HEK293 (cell line): ENCODE data around the gene COPS3.
A peak's percentile ranks its signal among the peaks of the same experiment; 100 is the strongest.

Experiments used
- CTCF ChIA-PET: fragments of 350-600 bp; formaldehyde crosslinking; extraction: SDS; loops from one replicate; lab custom pipeline; 2021; ENCODE audit warnings: antibody characterized with exemption; lab: Yijun Ruan, JAX
- POLR2A ChIA-PET: fragments of 300-600 bp; formaldehyde crosslinking; extraction: SDS; loops from one replicate; lab custom pipeline; 2020; ENCODE audit warnings: antibody characterized with exemption, inconsistent platforms; lab: Yijun Ruan, JAX
- H3K27ac ChIP-seq: fragments of 200-500 bp; sonication (Bioruptor generic); 2 replicates; pipeline ENCODE4 v1.5.1; 2014; ENCODE audit warnings: low read depth, low read length, control low read depth, inconsistent platforms; ENCODE audit errors: extremely low read depth
- H3K36me3 ChIP-seq, 2 experiments: fragments of 200-500 bp in 1 of 2; sonication (Bioruptor generic) in 1 of 2; 1 replicate in 1 of 2; 2 replicates in 1 of 2; pipeline ENCODE4 v1.5.1; 2014 to 2017; ENCODE audit warnings: inconsistent platforms in 2 of 2, low read length in 2 of 2; ENCODE audit not compliant: control insufficient read depth in 2 of 2, insufficient read depth in 1 of 2
- H3K4me1 ChIP-seq: fragments of 200-500 bp; sonication (Bioruptor generic); 2 replicates; pipeline ENCODE4 v1.5.1; 2014; ENCODE audit warnings: mild to moderate bottlenecking, low read length, inconsistent platforms; ENCODE audit not compliant: control insufficient read depth, insufficient read depth
- H3K4me3 ChIP-seq: 2 replicates; pipeline ENCODE4 v1.5.1; 2011; ENCODE audit warnings: low read depth, mild to moderate bottlenecking, control low read depth, low read length, moderate library complexity
- H3K9me3 ChIP-seq: fragments of 200-500 bp; sonication (Bioruptor generic); 2 replicates; pipeline ENCODE4 v1.5.1; 2014; ENCODE audit warnings: low read depth, low read length, inconsistent platforms; ENCODE audit not compliant: control insufficient read depth, insufficient read depth
- GFI1B ChIP-seq: fragments of 450-650 bp; formaldehyde crosslinking; IDR thresholded peaks from 2 replicates; pipeline ENCODE4 v1.5.1; 2016; ENCODE audit warnings: missing biosample characterization, missing genetic modification characterization
- GLI4 ChIP-seq: fragments of 450-650 bp; formaldehyde crosslinking; IDR thresholded peaks from 2 replicates; pipeline ENCODE4 v1.5.1; 2016; ENCODE audit warnings: missing biosample characterization, missing genetic modification characterization
- HOXA7 ChIP-seq: sonication (generic); formaldehyde crosslinking; IDR thresholded peaks from 2 replicates; pipeline ENCODE4 v1.8.1; 2022; ENCODE audit warnings: missing genetic modification reagents, borderline replicate concordance
- HOXC10 ChIP-seq: sonication (generic); formaldehyde crosslinking; IDR thresholded peaks from 2 replicates; pipeline ENCODE4 v1.8.1; 2023; ENCODE audit warnings: mild to moderate bottlenecking, missing genetic modification reagents
- IKZF3 ChIP-seq: fragments of 450-650 bp; IDR thresholded peaks from 2 replicates; pipeline ENCODE4 v1.5.0; 2018; ENCODE audit warnings: missing biosample characterization, mild to moderate bottlenecking, missing genetic modification characterization, moderate library complexity
- KLF16 ChIP-seq: fragments of 450-650 bp; formaldehyde crosslinking; IDR thresholded peaks from 2 replicates; pipeline ENCODE4 v1.5.1; 2017; ENCODE audit warnings: missing biosample characterization, missing genetic modification characterization
- PATZ1 ChIP-seq: fragments of 450-650 bp; formaldehyde crosslinking; IDR thresholded peaks from 2 replicates; pipeline ENCODE4 v1.5.1; 2016; ENCODE audit warnings: missing biosample characterization, missing genetic modification characterization
- PRDM1 ChIP-seq: fragments of 450-650 bp; formaldehyde crosslinking; IDR thresholded peaks from 2 replicates; pipeline ENCODE4; 2016; ENCODE audit warnings: missing biosample characterization, missing genetic modification characterization
- YY1 ChIP-seq: fragments of 450-650 bp; formaldehyde crosslinking; IDR thresholded peaks from 2 replicates; pipeline ENCODE4 v1.5.1; 2018; ENCODE audit warnings: missing biosample characterization, missing genetic modification characterization
- ZNF24 ChIP-seq: fragments of 450-650 bp; formaldehyde crosslinking; IDR thresholded peaks from 2 replicates; pipeline ENCODE4 v1.5.1; 2016; ENCODE audit warnings: missing biosample characterization, missing genetic modification characterization
- ZNF266 ChIP-seq: fragments of 450-650 bp; formaldehyde crosslinking; IDR thresholded peaks from 2 replicates; pipeline ENCODE4 v1.5.1; 2016; ENCODE audit warnings: missing biosample characterization, missing genetic modification characterization, low read depth
- ZNF280C ChIP-seq: fragments of 450-650 bp; formaldehyde crosslinking; IDR thresholded peaks from 2 replicates; pipeline ENCODE4 v1.5.1; 2016; ENCODE audit warnings: missing biosample characterization, missing genetic modification characterization
- ZNF335 ChIP-seq: fragments of 450-650 bp; formaldehyde crosslinking; conservative IDR thresholded peaks from 2 replicates; pipeline ENCODE4 v1.5.1; 2016; ENCODE audit warnings: missing biosample characterization, missing genetic modification characterization
- ZNF341 ChIP-seq: fragments of 450-650 bp; formaldehyde crosslinking; IDR thresholded peaks from 2 replicates; pipeline ENCODE4; 2016; ENCODE audit warnings: low read depth, missing biosample characterization, missing genetic modification characterization
- ZNF354C ChIP-seq: fragments of 450-650 bp; formaldehyde crosslinking; IDR thresholded peaks from 2 replicates; pipeline ENCODE4 v1.5.1; 2016; ENCODE audit warnings: missing biosample characterization, missing genetic modification characterization, low read depth, borderline replicate concordance
- ZNF366 ChIP-seq: fragments of 450-650 bp; formaldehyde crosslinking; conservative IDR thresholded peaks from 2 replicates; pipeline ENCODE4 v1.5.1; 2016; ENCODE audit warnings: missing biosample characterization, missing genetic modification characterization
- ZNF449 ChIP-seq: fragments of 450-650 bp; formaldehyde crosslinking; IDR thresholded peaks from 2 replicates; pipeline ENCODE4 v1.5.1; 2017; ENCODE audit warnings: missing biosample characterization, mild to moderate bottlenecking, missing genetic modification characterization, moderate library complexity
- ZNF530 ChIP-seq: fragments of 450-650 bp; formaldehyde crosslinking; IDR thresholded peaks from 2 replicates; pipeline ENCODE4 v1.5.1; 2016; ENCODE audit warnings: low read depth, missing biosample characterization, missing genetic modification characterization
- ZNF544 ChIP-seq: fragments of 450-650 bp; formaldehyde crosslinking; IDR thresholded peaks from 2 replicates; pipeline ENCODE4 v1.5.0; 2017; ENCODE audit warnings: missing biosample characterization, missing genetic modification characterization
- ZNF580 ChIP-seq: fragments of 450-650 bp; formaldehyde crosslinking; IDR thresholded peaks from 2 replicates; pipeline ENCODE4 v1.5.1; 2016; ENCODE audit warnings: missing biosample characterization, missing genetic modification characterization
- ZNF621 ChIP-seq: fragments of 450-650 bp; formaldehyde crosslinking; IDR thresholded peaks from 2 replicates; pipeline ENCODE4 v1.5.1; 2017; ENCODE audit warnings: missing biosample characterization, missing genetic modification characterization
- ZNF623 ChIP-seq: fragments of 450-650 bp; formaldehyde crosslinking; IDR thresholded peaks from 2 replicates; pipeline ENCODE4 v1.5.1; 2016; ENCODE audit warnings: missing biosample characterization, missing genetic modification characterization
- ZNF629 ChIP-seq: fragments of 450-650 bp; formaldehyde crosslinking; IDR thresholded peaks from 2 replicates; pipeline ENCODE4 v1.5.1; 2017; ENCODE audit warnings: missing biosample characterization, missing genetic modification characterization
- ZNF660 ChIP-seq: fragments of 450-650 bp; IDR thresholded peaks from 2 replicates; pipeline ENCODE4 v1.5.1; 2018; ENCODE audit warnings: missing biosample characterization, mild to moderate bottlenecking, missing genetic modification characterization
- ZNF670 ChIP-seq: fragments of 450-650 bp; formaldehyde crosslinking; IDR thresholded peaks from 2 replicates; pipeline ENCODE4 v1.5.1; 2016; ENCODE audit warnings: missing biosample characterization, missing genetic modification characterization, low read depth
- ZNF791 ChIP-seq: fragments of 450-650 bp; formaldehyde crosslinking; IDR thresholded peaks from 2 replicates; pipeline ENCODE4 v1.5.1; 2016; ENCODE audit warnings: missing biosample characterization, missing genetic modification characterization
- ZSCAN4 ChIP-seq: fragments of 450-650 bp; formaldehyde crosslinking; IDR thresholded peaks from 2 replicates; pipeline ENCODE4 v1.5.1; 2017; ENCODE audit warnings: missing biosample characterization, missing genetic modification characterization

Gene COPS3

GRCh38 chr17:17305281-17305801 is 24.3 kb upstream of the COPS3 start (continued):
- TF ChIP-seq ZNF621 (tag by site-specific recombination) (no peak), ZNF623 (tag by site-specific recombination) (no peak), ZNF341 (tag by site-specific recombination) (peak; percentile 62; the same call in 1 of the 2 replicates), ZSCAN4 (tag by site-specific recombination) (peak; percentile 39; the same call in 1 of the 2 replicates), ZNF544 (no peak), GLI4 (no peak), ZNF670 (no peak), ZNF629 (no peak), GFI1B (no peak), ZNF660 (tag by site-specific recombination) (no peak), YY1 (tag by site-specific recombination) (no peak), ZNF24 (tag by site-specific recombination) (no peak), ZNF530 (tag by site-specific recombination) (no peak), ZNF791 (tag by site-specific recombination) (no peak), ZNF335 (tag by site-specific recombination) (no peak), ZNF366 (tag by site-specific recombination) (no peak), ZNF354C (no peak)
- TF ChIP-seq, all 188 proteins: peak for 6

GRCh38 chr17:17304521-17304985 is 23.5 kb upstream of the COPS3 start:
- TF ChIP-seq IKZF3 (tag by site-specific recombination) (no peak), PRDM1 (tag by site-specific recombination) (peak; percentile 55; the same call in 1 of the 2 replicates)
- CTCF ChIA-PET, result interaction anchor here (0.6 to 1.3 kb wide), 2 partner anchors 9 to 782 kb away, joined by 3 to 4 read pairs; no protein-coding TSS in a partner anchor

GRCh38 chr17:17303847-17304490 is 22.9 kb upstream of the COPS3 start:
- CTCF ChIA-PET, result interaction anchor here (0.6 to 1.3 kb wide), 2 partner anchors 9 to 781 kb away, joined by 3 to 4 read pairs; no protein-coding TSS in a partner anchor
- POLR2A ChIA-PET, result interaction anchor here (1.0 kb wide), 1 partner anchor 23 kb away, joined by 3 read pairs; the partner anchor contains the start of gene COPS3
- H3K4me1 ChIP-seq, result no peaks in the 10 kb centered on the region; the same call in 1 of the 2 replicates
- H3K4me3 ChIP-seq, result peak overlapping the region; percentile 50
- H3K36me3 ChIP-seq, result no peaks in the 10 kb centered on the region; a peak in 1 of 3 replicates
- H3K27ac ChIP-seq, result peak overlapping the region; percentile 62; the same call in 1 of the 2 replicates
- no peaks in the 10 kb centered on the region for H3K9me3 ChIP-seq
- TF ChIP-seq ZNF580 (tag by site-specific recombination) (no peak), ZNF280C (tag by site-specific recombination) (no peak), ZNF266 (tag by site-specific recombination) (no peak), HOXC10 (CRISPR knock-in tag) (no peak), HOXA7 (CRISPR knock-in tag) (no peak), PATZ1 (peak; percentile 52; the same call in 1 of the 2 replicates), ZNF449 (no peak), KLF16 (tag by site-specific recombination) (0 out of 2 replicates have a peak, but pooled peaks have one; percentile 3)

More at GRCh38 chr17:17304521-17304985, 23.5 kb upstream of the COPS3 start:
- H3K9me3 ChIP-seq, result no peaks in the 10 kb centered on the region
- H3K36me3 ChIP-seq, result no peaks in the 10 kb centered on the region; a peak in 1 of 3 replicates
- no peak overlapping the region for H3K4me3 ChIP-seq
- POLR2A ChIA-PET, result interaction anchor here (0.6 to 1.3 kb wide), 3 partner anchors 15 to 24 kb away, joined by 3 to 5 read pairs (median 3); partner anchors contain the start of gene COPS3
- H3K27ac ChIP-seq, result no peak overlapping the region
- no peaks in the 10 kb centered on the region; the same call in 1 of the 2 replicates for H3K4me1 ChIP-seq
